Activated T-helper 2 cell treated with anti-CD3 and anti-CD28 coated beads, Interferon-gamma antibody, Interleukin-2, Interleukin-4, amounts not matched to agents 10 μg/mL and 5 μg/mL and 100 μg/mL, durations not matched to agents 14 hours and 24 hours and 36 hours (primary cell): ENCODE data around the gene CAPN1. TPM values are rescaled to one million over a fixed set of nuclear protein-coding genes. Genes with fewer than 3 reads are reported as not detected.
A peak's percentile ranks its signal among the peaks of the same experiment; 100 is the strongest.
"Not testable (repeated sequence)": the region's sequence is repeated elsewhere in the genome, so short reads cannot be mapped to it uniquely, and the experiment has no call there.

ENCODE experiments used
- DNase-seq: peaks from one replicate; pipeline ENCODE4 v3.0.0; 2021; ENCODE audit warnings: low spot score
- H3K27ac Mint-ChIP-seq: one replicate; pipeline ENCODE4 v1.8.0; 2021; ENCODE audit warnings: mixed read lengths
- H3K27me3 Mint-ChIP-seq: one replicate; pipeline ENCODE4 v1.8.0; 2021; ENCODE audit warnings: low read depth, mixed read lengths
- H3K36me3 Mint-ChIP-seq: one replicate; pipeline ENCODE4 v1.8.0; 2021; ENCODE audit warnings: low read depth, mixed read lengths
- H3K4me1 Mint-ChIP-seq: one replicate; pipeline ENCODE4 v1.8.0; 2021; ENCODE audit warnings: low read depth, mixed read lengths
- H3K4me3 Mint-ChIP-seq: one replicate; pipeline ENCODE4 v1.8.0; 2021; ENCODE audit warnings: low read depth, mild to moderate bottlenecking, moderate library complexity, mixed read lengths
- H3K9me3 Mint-ChIP-seq: one replicate; pipeline ENCODE4 v1.8.0; 2021; ENCODE audit warnings: mixed read lengths
- intact Hi-C: fragments of 100-400 bp; cut with micrococcal nuclease; formaldehyde crosslinking; loops from one replicate; pipeline ENCODE4 v1.15.1; 2023
- total RNA-seq: library from RNA; stranded (reverse); gene quantifications from 2 replicates; pipeline ENCODE4 v1.2.3, GENCODE V29; 2022

CAPN1 gene
- total RNA-seq, 1 donor from 2014 or later, result 144 TPM

DNA sequence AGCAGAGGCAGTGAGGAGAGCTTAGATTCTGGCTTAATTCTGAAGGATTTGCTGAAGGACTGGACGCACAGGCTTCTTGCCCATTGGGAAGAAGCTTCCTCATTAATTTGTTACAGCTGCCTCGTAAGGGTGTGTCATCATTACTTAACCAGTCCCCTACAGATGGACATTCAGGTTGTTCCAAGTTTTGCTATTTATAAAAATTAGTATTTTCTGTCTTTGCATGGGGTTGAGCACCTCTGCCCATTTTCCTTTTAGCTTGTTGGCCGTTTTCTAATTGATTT is 38.1 kb downstream of the CAPN1 start:
- Mint-ChIP-seq H3K4me3 (no peak overlapping the region), H3K27me3 (peaks cover 15% of the 10 kb centered on the region), H3K36me3 (peaks cover 3% of the 10 kb centered on the region), H3K4me1 (peaks cover 9% of the 10 kb centered on the region), H3K27ac (no peak overlapping the region), H3K9me3 (peaks cover 5% of the 10 kb centered on the region)
- intact Hi-C loops, result loop anchor here (5.0 kb wide), 1 partner anchor 97 kb away; no protein-coding TSS in a partner anchor
- DNase-seq, result no peak

GRCh38 chr11:65221026-65221425 is 39.3 kb downstream of the CAPN1 start:
- Mint-ChIP-seq H3K36me3 (no peaks in the 10 kb centered on the region), H3K27me3 (peaks cover 21% of the 10 kb centered on the region), H3K27ac (no peak overlapping the region), H3K4me1 (peaks cover 9% of the 10 kb centered on the region), H3K4me3 (no peak overlapping the region), H3K9me3 (no peaks in the 10 kb centered on the region)
- intact Hi-C loops, result no loop called here
- no peak for DNase-seq

- H3K36me3 Mint-ChIP-seq, result no peaks in the 10 kb centered on the region
- peaks cover 36% of the 10 kb centered on the region for H3K27me3 Mint-ChIP-seq
- no peak overlapping the region for H3K27ac Mint-ChIP-seq
- DNase-seq, result no peak
- peaks cover 10% of the 10 kb centered on the region for H3K4me1 Mint-ChIP-seq
- no peaks in the 10 kb centered on the region for H3K9me3 Mint-ChIP-seq
- no peak overlapping the region for H3K4me3 Mint-ChIP-seq
- intact Hi-C loops, result no loop called here
These were observed 41.3 kb downstream of the CAPN1 start for GRCh38 chr11:65223011-65223410.

DNA sequence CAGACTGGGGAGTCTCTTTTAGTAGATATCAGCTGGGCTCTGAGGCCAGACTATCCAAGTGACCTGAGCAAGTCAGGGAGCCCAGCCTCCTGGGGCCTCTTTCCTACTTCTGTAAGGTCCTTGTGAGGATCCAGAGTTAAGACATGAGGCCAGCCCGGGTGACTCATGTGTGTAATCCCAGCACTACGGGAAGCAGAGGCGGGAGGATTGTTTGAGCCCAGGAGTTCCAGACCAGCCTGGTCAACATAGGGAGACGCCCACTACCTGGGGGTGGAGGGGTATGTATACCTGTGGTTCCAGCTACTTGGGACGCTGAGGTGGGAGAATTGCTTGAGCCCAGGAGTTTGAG is 43.2 kb downstream of the CAPN1 start:
- DNase-seq, result no peak
- Mint-ChIP-seq H3K4me1 (peaks cover 6% of the 10 kb centered on the region), H3K27ac (no peak overlapping the region), H3K9me3 (no peaks in the 10 kb centered on the region), H3K36me3 (no peaks in the 10 kb centered on the region), H3K27me3 (peaks cover 37% of the 10 kb centered on the region), H3K4me3 (peak overlapping the region; percentile 13)
- intact Hi-C loops, result no loop called here

DNA sequence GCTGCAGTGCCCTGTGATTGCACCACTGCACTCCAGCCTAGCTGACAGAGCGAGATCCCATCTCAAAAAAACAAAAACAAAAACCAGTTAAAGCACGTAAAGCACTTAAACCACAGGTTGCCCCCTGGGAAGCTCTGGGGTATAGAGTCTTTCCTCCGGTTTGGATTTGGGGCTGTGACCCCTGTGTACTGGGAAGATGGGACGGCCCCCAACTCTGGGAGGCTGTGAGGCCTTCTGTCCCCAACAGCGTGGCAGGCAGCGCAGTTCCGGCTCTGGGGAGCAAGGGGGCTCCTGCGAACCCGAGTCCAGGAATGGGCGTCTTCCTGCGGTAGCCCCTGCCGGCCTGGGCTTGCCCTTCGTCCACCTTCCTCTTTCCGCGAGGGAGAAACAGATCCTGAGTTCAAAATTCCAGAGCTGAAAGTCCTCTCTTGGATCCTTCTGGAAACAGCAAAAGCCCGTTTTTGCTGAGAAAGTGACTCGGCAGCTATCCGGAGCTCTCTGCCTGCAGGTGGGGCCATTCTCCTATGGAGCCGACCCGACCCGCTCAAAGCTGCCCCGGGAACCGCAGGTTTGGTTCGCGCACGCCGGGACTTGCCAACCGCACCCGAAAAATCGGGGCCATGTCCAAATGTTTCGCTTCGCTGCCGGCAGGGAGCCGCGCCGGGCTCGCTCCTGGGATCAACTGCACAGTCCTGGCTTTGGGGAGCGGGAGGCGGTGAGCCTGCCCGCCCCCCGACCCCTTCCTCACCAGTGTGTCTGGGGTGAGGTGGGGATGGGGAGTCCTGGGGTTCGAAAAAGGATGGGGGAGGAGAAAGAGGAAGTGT is 43.8 kb downstream of the CAPN1 start:
- peak overlapping the region; percentile 73 for H3K4me3 Mint-ChIP-seq
- H3K4me1 Mint-ChIP-seq, result peaks cover 6% of the 10 kb centered on the region
- H3K27ac Mint-ChIP-seq, result no peak overlapping the region
- no peaks in the 10 kb centered on the region for H3K36me3 Mint-ChIP-seq
- H3K9me3 Mint-ChIP-seq, result no peaks in the 10 kb centered on the region
- H3K27me3 Mint-ChIP-seq, result peaks cover 39% of the 10 kb centered on the region
- intact Hi-C loops, result no loop called here
- DNase-seq, result peak; percentile 41

DNA sequence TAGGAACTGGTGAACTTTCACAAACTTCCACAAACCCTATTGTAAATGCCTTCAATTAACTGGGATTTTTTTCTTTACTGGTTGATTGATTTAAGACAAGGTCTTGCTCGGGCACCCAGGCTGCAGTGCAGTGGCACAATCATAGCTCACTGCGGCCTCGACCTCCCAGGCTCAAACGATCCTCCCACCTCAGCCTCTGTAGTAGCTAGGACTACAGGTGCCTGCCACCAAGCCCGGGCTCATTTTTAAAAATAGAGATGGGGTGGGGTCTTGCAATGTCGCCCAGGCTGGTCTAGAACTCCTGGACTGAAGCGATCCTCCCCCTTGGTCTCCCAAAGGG is 44.3 kb downstream of the CAPN1 start:
- Mint-ChIP-seq H3K4me3 (peak overlapping the region; percentile 73), H3K4me1 (peaks cover 6% of the 10 kb centered on the region), H3K27me3 (peaks cover 39% of the 10 kb centered on the region), H3K27ac (no peak overlapping the region), H3K36me3 (no peaks in the 10 kb centered on the region), H3K9me3 (no peaks in the 10 kb centered on the region)
- intact Hi-C loops, result no loop called here
- DNase-seq, result no peak

- Mint-ChIP-seq H3K36me3 (no peaks in the 10 kb centered on the region), H3K4me1 (peaks cover 6% of the 10 kb centered on the region), H3K27me3 (peaks cover 36% of the 10 kb centered on the region), H3K4me3 (no peak overlapping the region), H3K27ac (no peak overlapping the region), H3K9me3 (no peaks in the 10 kb centered on the region)
- DNase-seq, result no peak
- intact Hi-C loops, result no loop called here
These were observed 46.2 kb downstream of the CAPN1 start for GRCh38 chr11:65227879-65228278.

DNA sequence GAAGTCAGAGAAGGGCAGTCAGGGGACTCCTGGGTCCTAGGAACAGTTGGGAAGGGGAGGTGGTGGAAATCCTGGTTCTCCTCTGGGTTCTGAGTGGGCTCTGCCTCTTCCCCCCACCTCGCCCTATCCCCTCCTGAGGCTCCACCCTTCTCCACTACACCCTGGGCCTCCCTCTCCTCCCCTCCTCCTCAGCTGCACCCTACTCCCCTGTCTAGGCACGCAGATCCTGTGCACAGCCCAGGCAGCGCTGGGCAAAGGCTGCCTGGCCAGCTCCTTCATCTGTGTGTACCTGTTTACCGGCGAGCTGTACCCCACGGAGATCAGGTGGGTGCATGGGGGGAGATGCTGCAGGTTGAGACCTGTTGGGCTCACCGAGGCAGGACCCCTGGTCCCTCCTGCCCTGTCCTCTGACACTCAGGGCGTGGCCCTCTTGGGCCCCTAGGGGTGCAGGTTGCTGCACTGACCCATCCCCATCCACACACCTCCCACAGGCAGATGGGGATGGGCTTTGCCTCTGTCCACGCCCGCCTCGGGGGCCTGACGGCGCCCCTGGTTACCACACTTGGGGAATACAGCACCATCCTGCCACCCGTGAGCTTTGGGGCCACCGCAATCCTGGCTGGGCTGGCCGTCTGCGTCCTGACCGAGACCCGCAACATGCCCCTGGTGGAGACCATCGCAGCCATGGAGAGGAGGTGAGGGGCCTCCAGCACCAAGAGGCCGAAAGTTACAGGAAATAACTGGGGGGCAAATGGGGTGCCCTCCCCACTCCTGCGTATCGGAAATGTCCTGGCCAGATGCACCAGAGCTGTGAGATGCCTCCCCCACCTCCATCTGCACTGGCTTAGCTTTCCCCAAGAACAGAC is 54.7 kb downstream of the CAPN1 start:
- Mint-ChIP-seq H3K27me3 (no peaks in the 10 kb centered on the region), H3K9me3 (peaks cover under 1% of the 10 kb centered on the region), H3K27ac (no peak overlapping the region), H3K36me3 (no peaks in the 10 kb centered on the region), H3K4me1 (no peaks in the 10 kb centered on the region), H3K4me3 (no peak overlapping the region)
- intact Hi-C loops, result no loop called here
- DNase-seq, result no peak

DNA sequence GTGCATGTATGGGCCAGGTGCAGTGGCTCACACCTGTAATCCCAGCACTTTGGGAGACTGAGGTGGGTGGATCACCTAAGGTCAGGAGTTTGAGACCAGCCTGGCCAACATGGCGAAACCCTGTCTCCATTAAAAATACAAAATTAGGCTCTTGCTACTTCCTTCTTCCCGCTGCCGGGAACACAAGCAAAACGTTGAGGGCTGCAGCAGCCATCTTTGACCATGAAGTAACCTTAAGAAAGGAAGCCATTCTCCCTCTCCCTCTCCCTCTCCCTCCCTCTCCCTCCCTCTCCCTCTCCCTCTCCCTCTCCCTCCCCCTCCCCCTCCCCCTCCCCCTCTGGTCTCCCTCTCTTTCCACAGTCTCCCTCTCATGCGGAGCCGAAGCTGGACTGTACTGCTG is 56.6 kb downstream of the CAPN1 start:
- H3K27me3 Mint-ChIP-seq, DNase-seq, H3K4me3 Mint-ChIP-seq, H3K27ac Mint-ChIP-seq, H3K36me3 Mint-ChIP-seq, intact Hi-C loops, H3K4me1 Mint-ChIP-seq: not testable (repeated sequence)
- peaks cover 16% of the 10 kb centered on the region for H3K9me3 Mint-ChIP-seq

- Mint-ChIP-seq H3K36me3 (no peaks in the 10 kb centered on the region), H3K4me3 (no peak overlapping the region), H3K9me3 (peaks cover 16% of the 10 kb centered on the region), H3K27ac (no peak overlapping the region), H3K27me3 (no peaks in the 10 kb centered on the region), H3K4me1 (no peaks in the 10 kb centered on the region)
- no peak for DNase-seq
- intact Hi-C loops, result no loop called here
These were observed 59.4 kb downstream of the CAPN1 start for GRCh38 chr11:65241134-65241533.

DNA sequence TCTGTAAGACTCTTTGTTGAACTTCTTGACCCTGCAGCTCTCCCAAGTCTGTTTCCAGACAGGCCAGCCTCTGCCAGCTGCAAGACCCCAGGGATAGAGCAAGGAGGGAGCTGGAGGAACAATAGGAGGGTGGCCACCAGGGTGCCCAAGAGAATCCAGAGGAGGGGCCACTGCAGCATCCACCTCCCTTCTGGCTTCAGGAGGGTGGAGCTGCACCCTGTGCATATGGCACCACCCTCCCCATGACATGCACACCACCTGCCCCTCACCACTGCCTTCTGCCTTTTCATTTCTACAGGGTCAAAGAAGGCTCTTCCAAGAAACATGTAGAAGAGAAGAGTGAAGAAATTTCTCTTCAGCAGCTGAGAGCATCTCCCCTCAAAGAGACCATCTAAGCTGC is 60.0 kb downstream of the CAPN1 start:
- DNase-seq, result no peak
- H3K4me1 Mint-ChIP-seq, result no peaks in the 10 kb centered on the region
- H3K27ac Mint-ChIP-seq, result no peak overlapping the region
- intact Hi-C loops, result no loop called here
- H3K9me3 Mint-ChIP-seq, result peaks cover 16% of the 10 kb centered on the region
- no peaks in the 10 kb centered on the region for H3K27me3 Mint-ChIP-seq
- no peaks in the 10 kb centered on the region for H3K36me3 Mint-ChIP-seq
- no peak overlapping the region for H3K4me3 Mint-ChIP-seq

- H3K9me3 Mint-ChIP-seq, result peaks cover 16% of the 10 kb centered on the region
- no peaks in the 10 kb centered on the region for H3K36me3 Mint-ChIP-seq
- H3K27me3 Mint-ChIP-seq, result no peaks in the 10 kb centered on the region
- DNase-seq, result no peak
- intact Hi-C loops, result no loop called here
- no peak overlapping the region for H3K4me3 Mint-ChIP-seq
- H3K4me1 Mint-ChIP-seq, result no peaks in the 10 kb centered on the region
- H3K27ac Mint-ChIP-seq, result no peak overlapping the region
These were observed 60.7 kb downstream of the CAPN1 start for GRCh38 chr11:65242389-65242788.

- Mint-ChIP-seq H3K27ac (no peak overlapping the region), H3K36me3 (no peaks in the 10 kb centered on the region), H3K4me3 (no peak overlapping the region), H3K27me3 (no peaks in the 10 kb centered on the region), H3K9me3 (peaks cover 16% of the 10 kb centered on the region), H3K4me1 (no peaks in the 10 kb centered on the region)
- no peak for DNase-seq
- intact Hi-C loops, result no loop called here
These were observed 62.1 kb downstream of the CAPN1 start for GRCh38 chr11:65243797-65244196.
